CD14-positive monocyte (primary cell): ENCODE data around the gene NARF. TPM values are rescaled to one million over a fixed set of nuclear protein-coding genes. Genes with fewer than 3 reads are reported as not detected.
A peak's percentile ranks its signal among the peaks of the same experiment; 100 is the strongest.

Experiments
- DNase-seq, 3 donors: peaks; one replicate each; pipeline ENCODE4 v3.0.0-alpha.2; 2011 to 2022
- H2AFZ ChIP-seq: 2 replicates; pipeline ENCODE4 v1.6.0; 2012; ENCODE audit warnings: mild to moderate bottlenecking, low read depth, low read length, inconsistent platforms; ENCODE audit not compliant: insufficient read depth, poor library complexity, severe bottlenecking
- H3K27ac ChIP-seq, 2 donors: 1 replicate in 1 of 2; 2 replicates in 1 of 2; pipeline ENCODE4 v1.5.1; 2012 to 2013; ENCODE audit warnings: low read length in 2 of 2, control low read depth in 1 of 2, inconsistent platforms in 1 of 2, low read depth in 1 of 2, mild to moderate bottlenecking in 1 of 2
- H3K27me3 ChIP-seq, 2 donors: one replicate each; pipeline versions ENCODE4 v1.6.0 to v1.6.1; 2011 to 2013; ENCODE audit warnings: low read length in 2 of 2; ENCODE audit not compliant: control insufficient read depth in 2 of 2, insufficient read depth in 2 of 2
- H3K36me3 ChIP-seq, 2 donors: replicated peaks in 1 of 2; 1 replicate in 1 of 2; 2 replicates in 1 of 2; pipeline versions ENCODE4 v1.5.1 to v1.6.1; 2012 to 2013; ENCODE audit warnings: low read length in 2 of 2, control low read depth in 1 of 2, inconsistent platforms in 1 of 2, mild to moderate bottlenecking in 1 of 2; ENCODE audit not compliant: insufficient read depth in 2 of 2, control insufficient read depth in 1 of 2
- H3K4me1 ChIP-seq, 2 donors: 1 replicate in 1 of 2; 2 replicates in 1 of 2; pipeline versions ENCODE4 v1.5.1 to v1.6.1; 2012 to 2013; ENCODE audit warnings: low read length in 2 of 2, control low read depth in 1 of 2, inconsistent platforms in 1 of 2, mild to moderate bottlenecking in 1 of 2, moderate library complexity in 1 of 2; ENCODE audit not compliant: insufficient read depth in 2 of 2, control insufficient read depth in 1 of 2
- H3K4me2 ChIP-seq: replicated peaks from 2 replicates; pipeline ENCODE3; 2012; ENCODE audit warnings: low read length, moderate library complexity, mild to moderate bottlenecking; ENCODE audit not compliant: poor library complexity, severe bottlenecking; ENCODE audit errors: extremely low read depth
- H3K4me3 ChIP-seq, 3 experiments: fragments of 200-600 bp in 1 of 3; sonication (generic) in 1 of 3; replicated peaks in 1 of 3; 1 replicate in 2 of 3; 2 replicates in 1 of 3; pipeline ENCODE4 v1.5.1; 2011 to 2013; ENCODE audit warnings: low read length in 3 of 3, mild to moderate bottlenecking in 3 of 3, control low read depth in 2 of 3, low read depth in 2 of 3, inconsistent platforms in 1 of 3, moderate library complexity in 1 of 3
- H3K79me2 ChIP-seq: 2 replicates; pipeline ENCODE4 v1.6.0; 2012; ENCODE audit warnings: mild to moderate bottlenecking, control low read depth, inconsistent platforms, low read length, moderate library complexity; ENCODE audit not compliant: insufficient read depth
- H3K9ac ChIP-seq: 2 replicates; pipeline ENCODE4 v1.6.0; 2017; ENCODE audit warnings: low read length, mild to moderate bottlenecking; ENCODE audit not compliant: insufficient read depth, poor library complexity, severe bottlenecking
- H3K9me3 ChIP-seq, 2 donors: replicated peaks in 1 of 2; 1 replicate in 1 of 2; 2 replicates in 1 of 2; pipeline versions ENCODE4 v1.5.1 to v1.6.1; 2012 to 2013; ENCODE audit warnings: low read length in 2 of 2, control low read depth in 1 of 2; ENCODE audit not compliant: control insufficient read depth in 1 of 2, insufficient read depth in 1 of 2
- H4K20me1 ChIP-seq: 2 replicates; pipeline ENCODE4 v1.6.0; 2012; ENCODE audit warnings: mild to moderate bottlenecking, low read length, control low read depth, moderate library complexity; ENCODE audit not compliant: insufficient read depth
- H3K27ac Mint-ChIP-seq, 7 donors: one replicate each; pipeline ENCODE4 v1.8.0; 2020; ENCODE audit warnings: mild to moderate bottlenecking in 7 of 7, mixed read lengths in 7 of 7, moderate library complexity in 6 of 7, inconsistent platforms in 2 of 7
- H3K27me3 Mint-ChIP-seq, 3 donors: one replicate each; pipeline ENCODE4 v1.8.0; 2021 to 2022; ENCODE audit warnings: low read depth in 3 of 3, mild to moderate bottlenecking in 3 of 3, mixed read lengths in 3 of 3, moderate library complexity in 3 of 3, inconsistent platforms in 1 of 3
- H3K36me3 Mint-ChIP-seq, 2 donors: one replicate each; pipeline ENCODE4 v1.8.0; 2020; ENCODE audit warnings: mixed read lengths in 2 of 2, inconsistent platforms in 1 of 2, mild to moderate bottlenecking in 1 of 2
- H3K4me1 Mint-ChIP-seq: one replicate; pipeline ENCODE4 v1.8.0; 2020; ENCODE audit warnings: mild to moderate bottlenecking, mixed read lengths
- H3K4me3 Mint-ChIP-seq, 2 donors: one replicate each; pipeline ENCODE4 v1.8.0; 2020; ENCODE audit warnings: mild to moderate bottlenecking in 2 of 2, mixed read lengths in 2 of 2, moderate library complexity in 1 of 2
- H3K9me3 Mint-ChIP-seq, 7 donors: one replicate each; pipeline ENCODE4 v1.8.0; 2020 to 2022; ENCODE audit warnings: mixed read lengths in 7 of 7, mild to moderate bottlenecking in 6 of 7, moderate library complexity in 6 of 7, inconsistent platforms in 2 of 7
- CTCF ChIP-seq: fragments of 200-600 bp; IDR thresholded peaks from one replicate; pipeline ENCODE4 v1.8.0; 2022; ENCODE audit warnings: antibody characterized with exemption, mild to moderate bottlenecking
- WGBS: methylation state at CpG from one replicate; pipeline ENCODE4 v1.1.5; 2013; ENCODE audit warnings: missing lambda C conversion rate; ENCODE audit not compliant: insufficient coverage; 5-methylcytosine and 5-hydroxymethylcytosine counted together
- intact Hi-C, 2 donors: fragments of 100-400 bp; cut with micrococcal nuclease; formaldehyde crosslinking; loops; one replicate each; pipeline versions ENCODE4 v1.15.0 to v1.15.1; 2023
- polyA plus RNA-seq, 3 donors: library from polyadenylated mRNA; depleted of rRNA in 1 of 3; unstranded in 2 of 3; stranded (reverse) in 1 of 3; fragments of 300-500 nt in 2 of 3; fragments of >200 nt in 1 of 3; fragmentation: Illumina TruSeq in 2 of 3; gene quantifications; 1 replicate in 2 of 3; 2 replicates in 1 of 3; pipeline ENCODE4 v1.2.3, GENCODE V29; 2012 to 2021

NARF gene
- polyA plus RNA-seq, 3 donors = 91.2 to 101 (median 100) TPM

- H3K27me3 Mint-ChIP-seq = peaks cover 0 to 1% (median 0%) of the 10 kb centered on the region in 3 donors
- peak overlapping the region; percentile 78 to 100 (median 79) for H3K4me3 ChIP-seq
- H3K9ac ChIP-seq = peak overlapping the region; percentile 92
- H3K4me3 Mint-ChIP-seq = peak overlapping the region; percentile 93 to 99
- peaks cover 24% of the 10 kb centered on the region for H3K4me1 Mint-ChIP-seq
- H2AFZ ChIP-seq = peak overlapping the region; percentile 79
- intact Hi-C loops = loop anchor here (1.0 to 10.0 kb wide), 7 partner anchors 8 to 415 kb away; partner anchors contain the start of genes HEXD (in 2 of the 2), OGFOD3 (in 2 of the 2), DCXR (in 1 of the 2) and NARF (in 1 of the 2)
- peaks cover 52% of the 10 kb centered on the region for H3K79me2 ChIP-seq
- H3K27ac ChIP-seq = peak overlapping the region; percentile 79 to 87
- peaks cover 22 to 27% of the 10 kb centered on the region in 2 donors for H3K36me3 ChIP-seq
- peak overlapping the region; percentile 80 to 97 (median 92) for H3K27ac Mint-ChIP-seq
- no peak for TF ChIP-seq CTCF
- H3K4me2 ChIP-seq = peak overlapping the region; percentile 98
- no peaks in the 10 kb centered on the region for H3K27me3 ChIP-seq
- 0% methylated on average over 5 of the region's 18 CpGs for WGBS
- H3K9me3 Mint-ChIP-seq = peaks cover 0 to 6% (median 2%) of the 10 kb centered on the region in 7 donors
- peak in 1 of 3 donors; percentile 23 for DNase-seq
- H3K36me3 Mint-ChIP-seq = peaks cover 12 to 32% of the 10 kb centered on the region in 2 donors
- H3K9me3 ChIP-seq = no peaks in the 10 kb centered on the region
- peaks cover 52% of the 10 kb centered on the region for H4K20me1 ChIP-seq
- H3K4me1 ChIP-seq = peaks cover 28 to 38% of the 10 kb centered on the region in 2 donors
Observed at GRCh38 chr17:82449883-82450356, 8.6 kb upstream of the NARF start.

- Histone ChIP-seq H4K20me1 (peaks cover 46% of the 10 kb centered on the region), H3K27ac (peak within 1 kb of the TSS; percentile 79 to 87), H3K36me3 (peaks cover 16 to 21% of the 10 kb centered on the region in 2 donors), H3K27me3 (no peaks in the 10 kb centered on the region), H3K4me2 (peak within 1 kb of the TSS; percentile 98), H3K9me3 (no peaks in the 10 kb centered on the region), H3K79me2 (peaks cover 46% of the 10 kb centered on the region), H3K9ac (peak within 1 kb of the TSS; percentile 92), H2AFZ (peak within 1 kb of the TSS; percentile 79), H3K4me1 (peaks cover 28 to 38% of the 10 kb centered on the region in 2 donors), H3K4me3 (peak within 1 kb of the TSS; percentile 78 to 100 (median 79))
- Mint-ChIP-seq H3K9me3 (peaks cover 0 to 6% (median 2%) of the 10 kb centered on the region in 7 donors), H3K4me3 (peak within 1 kb of the TSS; percentile 93 to 99), H3K4me1 (peaks cover 24% of the 10 kb centered on the region), H3K27me3 (peaks cover 0 to 1% (median 0%) of the 10 kb centered on the region in 3 donors), H3K36me3 (peaks cover 12 to 27% of the 10 kb centered on the region in 2 donors), H3K27ac (peak within 1 kb of the TSS; percentile 80 to 97 (median 93))
- under 1% methylated on average over 89 of the region's 91 CpGs for WGBS
- no peak for TF ChIP-seq CTCF
- intact Hi-C loops = loop anchor here (1.0 to 10.0 kb wide), 7 partner anchors 8 to 416 kb away; partner anchors contain the start of genes HEXD (in 2 of the 2), OGFOD3 (in 2 of the 2), DCXR (in 1 of the 2) and NARF (in 1 of the 2)
- peak; percentile 87 to 93 (median 91) for DNase-seq
Observed at GRCh38 chr17:82450357-82451106, 8.0 kb upstream of the NARF start, which contains the start of gene CYBC1. Gene CYBC1, minus strand, starts transcription at chr17:82450752. Its CDS starts 1,498 bp downstream, at chr17:82449254.
